Bone marrow (tissue), 2 donors: ENCODE measurements around the gene NACAD.
A peak's percentile ranks its signal among the peaks of the same experiment; 100 is the strongest.
"Not testable (repeated sequence)": the region's sequence is repeated elsewhere in the genome, so short reads cannot be mapped to it uniquely, and the experiment has no call there.

ENCODE experiments used
- DNase-seq, 2 donors: peaks; one replicate each; lab custom pipeline; 2025; lab: John Stamatoyannopoulos, UW

NACAD gene

GRCh38 chr7:45117582-45117981 lies 28.8 kb upstream of the NACAD start:
- DNase-seq = no peak

GRCh38 chr7:45116048-45116447 lies 27.3 kb upstream of the NACAD start:
- DNase-seq = no peak

GRCh38 chr7:45114926-45115325 lies 26.2 kb upstream of the NACAD start:
- DNase-seq = no peak

- DNase-seq = not testable (repeated sequence)
Observed at GRCh38 chr7:45114257-45114656, 25.5 kb upstream of the NACAD start.

- no peak for DNase-seq
Observed at GRCh38 chr7:45112648-45113047, 23.9 kb upstream of the NACAD start.

GRCh38 chr7:45111298-45112223 lies 22.8 kb upstream of the NACAD start, which contains the start of gene TBRG4:
TBRG4 (minus strand) TSS chr7:45111697; CDS start chr7:45109237, 2,460 bp downstream.
- DNase-seq = peak; percentile 93 to 94

- DNase-seq = no peak
Observed at GRCh38 chr7:45108863-45109262, 20.1 kb upstream of the NACAD start.

GRCh38 chr7:45107356-45107755 lies 18.6 kb upstream of the NACAD start:
- DNase-seq = no peak

- DNase-seq = no peak
Observed at GRCh38 chr7:45106820-45107219, 18.1 kb upstream of the NACAD start.

GRCh38 chr7:45105588-45106188 lies 16.9 kb upstream of the NACAD start:
- DNase-seq = no peak

GRCh38 chr7:45104844-45105587 lies 16.2 kb upstream of the NACAD start:
- no peak for DNase-seq

- no peak for DNase-seq
Observed at GRCh38 chr7:45103958-45104843, 15.4 kb upstream of the NACAD start.

- DNase-seq = no peak
Observed at GRCh38 chr7:45102785-45103712, 14.3 kb upstream of the NACAD start.

- no peak for DNase-seq
Observed at GRCh38 chr7:45101748-45102147, 13.0 kb upstream of the NACAD start.

- no peak for DNase-seq
Observed at GRCh38 chr7:45100761-45101480, 12.2 kb upstream of the NACAD start.

- DNase-seq = no peak
Observed at GRCh38 chr7:45099891-45100760, 11.4 kb upstream of the NACAD start.

- no peak for DNase-seq
Observed at GRCh38 chr7:45098983-45099839, 10.4 kb upstream of the NACAD start.

- no peak for DNase-seq
Observed at GRCh38 chr7:45092931-45093235, 4.1 kb upstream of the NACAD start.
